ENCODE results near the gene GNS. TPM values are rescaled to one million over a fixed set of nuclear protein-coding genes. Genes with fewer than 3 reads are reported as not detected.
A peak's percentile ranks its signal among the peaks of the same experiment; 100 is the strongest.

GNS gene
- total RNA-seq, 2 experiments from 2014 or later = 24.1 to 25.4 TPM

DNA sequence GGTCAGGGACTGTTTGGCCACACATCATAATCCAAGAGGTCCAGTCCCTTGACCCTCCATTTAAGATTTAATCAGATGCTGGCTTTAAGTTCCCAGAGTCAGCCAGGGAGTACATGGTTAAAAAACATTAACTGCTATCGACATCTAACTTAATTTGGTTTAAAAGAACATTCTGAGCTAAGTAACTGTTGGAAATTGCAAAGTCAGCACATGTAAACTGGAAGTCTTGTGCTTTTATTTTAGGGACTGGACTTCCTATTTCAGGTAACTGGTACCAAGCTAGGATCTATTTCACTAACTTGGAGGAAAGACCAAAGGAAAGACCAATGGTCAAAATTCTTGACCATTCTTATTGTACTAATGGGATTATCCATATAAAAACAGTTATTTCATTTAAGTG, 40.6 kb downstream of the GNS start:
- H3K27ac Mint-ChIP-seq = no peak overlapping the region
- no peak overlapping the region for H3K4me3 Mint-ChIP-seq
- H3K36me3 Mint-ChIP-seq = peaks cover 49% of the 10 kb centered on the region
- no peak for ATAC-seq
- no peaks in the 10 kb centered on the region for H3K9me3 Mint-ChIP-seq (ENCODE audit: low read depth)
- CTCF ChIA-PET = interaction anchor here (0.5 to 0.9 kb wide), 3 partner anchors 21 to 169 kb away, joined by 3 read pairs; no protein-coding TSS in a partner anchor
- no peak for DNase-seq
- H3K27me3 Mint-ChIP-seq = no peaks in the 10 kb centered on the region
- peaks cover 35% of the 10 kb centered on the region for H3K4me1 Mint-ChIP-seq

DNA sequence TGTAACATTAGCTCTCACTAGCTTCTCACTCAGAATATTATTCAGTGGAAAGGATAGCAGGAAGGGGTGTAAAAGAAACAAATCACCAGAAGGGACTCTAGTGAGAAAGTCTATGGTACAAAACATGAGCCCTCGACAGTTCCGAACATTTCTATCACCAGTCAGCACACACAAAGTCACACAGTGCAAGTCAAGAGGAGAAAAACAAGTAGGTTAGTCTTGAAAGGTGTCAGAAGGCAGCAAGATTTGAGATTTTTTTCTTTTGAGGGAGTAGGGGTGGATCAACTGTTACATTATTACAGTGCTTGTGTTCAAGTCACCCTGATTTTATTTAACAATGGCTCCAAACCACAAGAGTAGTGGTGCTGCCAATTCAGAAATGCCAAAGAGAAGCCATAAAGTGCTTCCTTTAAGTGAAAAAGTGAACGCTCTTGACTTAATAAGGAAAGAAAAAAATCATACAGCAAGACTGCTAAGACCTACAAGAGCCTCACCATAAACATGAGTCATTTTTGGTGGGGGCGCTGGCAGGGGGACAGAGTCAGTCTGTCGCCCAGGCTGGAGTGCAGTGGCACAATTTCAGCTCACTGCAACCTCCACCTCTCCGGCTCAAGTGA, 42.3 kb downstream of the GNS start:
- no peak for ATAC-seq

DNA sequence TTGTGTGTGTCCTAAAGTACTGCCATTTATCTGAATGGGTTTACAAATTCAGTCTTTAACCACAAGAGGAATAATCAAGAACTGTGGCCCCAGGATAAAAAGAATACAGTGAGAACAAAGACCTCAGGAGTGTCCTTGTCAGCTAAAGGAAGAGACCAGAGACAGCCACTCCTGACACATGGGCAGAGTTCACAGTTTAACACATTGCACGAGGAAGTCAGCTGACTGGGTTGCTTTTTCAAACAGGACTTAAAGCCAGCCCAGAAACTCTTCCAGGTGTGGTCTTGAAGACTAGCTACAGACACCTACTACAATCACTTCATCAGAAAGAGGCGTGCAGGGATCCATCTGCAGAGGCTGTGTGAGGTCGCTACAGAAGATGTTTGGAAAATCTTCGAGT, 42.8 kb downstream of the GNS start:
- H3K36me3 Mint-ChIP-seq = peaks cover 38% of the 10 kb centered on the region
- CTCF ChIA-PET = interaction anchor here (2.1 kb wide), 1 partner anchor 19 kb away, joined by 6 read pairs; no protein-coding TSS in a partner anchor

More for the DNA sequence above, 42.3 kb downstream of the GNS start:
- peaks cover 36% of the 10 kb centered on the region for H3K4me1 Mint-ChIP-seq
- no peaks in the 10 kb centered on the region for H3K9me3 Mint-ChIP-seq (ENCODE audit: low read depth)
- no peak for DNase-seq
- H3K36me3 Mint-ChIP-seq = peaks cover 40% of the 10 kb centered on the region
- CTCF ChIA-PET = interaction anchor here (1.1 to 2.1 kb wide), 2 partner anchors 8 to 19 kb away, joined by 3 to 6 read pairs; no protein-coding TSS in a partner anchor
- H3K27ac Mint-ChIP-seq = no peak overlapping the region
- no peak overlapping the region for H3K4me3 Mint-ChIP-seq
- H3K27me3 Mint-ChIP-seq = no peaks in the 10 kb centered on the region

DNA sequence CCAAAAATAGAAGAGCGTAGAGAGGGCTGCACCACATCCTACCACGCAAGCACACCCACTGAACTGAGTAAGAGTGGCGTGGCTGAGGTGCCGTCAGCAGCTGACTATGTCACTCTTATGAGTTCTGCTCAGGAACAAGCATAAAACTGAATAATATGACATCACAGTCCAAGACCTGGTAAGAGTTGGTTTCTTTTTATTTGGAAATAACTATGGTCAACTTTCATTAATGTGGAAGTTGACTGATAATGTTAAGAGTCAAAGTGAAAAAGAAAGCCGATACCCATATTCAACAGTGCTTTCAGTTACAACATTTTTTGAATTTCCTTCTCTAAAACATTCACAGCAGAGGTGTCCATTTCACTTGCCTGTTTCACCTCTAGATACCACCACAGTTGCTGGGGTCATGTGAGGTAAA, 44.6 kb downstream of the GNS start:
- CTCF ChIA-PET = interaction anchor here (1.1 to 2.5 kb wide), 4 partner anchors 10 to 165 kb away, joined by 4 to 18 read pairs (median 7); no protein-coding TSS in a partner anchor
- H3K4me3 Mint-ChIP-seq = peak overlapping the region; percentile 39
- no peaks in the 10 kb centered on the region for H3K9me3 Mint-ChIP-seq (ENCODE audit: low read depth)
- H3K4me1 Mint-ChIP-seq = peaks cover 36% of the 10 kb centered on the region
- H3K36me3 Mint-ChIP-seq = peaks cover 39% of the 10 kb centered on the region
- ATAC-seq = peak; percentile 98
- H3K27ac Mint-ChIP-seq = peak overlapping the region; percentile 84
- DNase-seq = peak; percentile 82
- no peaks in the 10 kb centered on the region for H3K27me3 Mint-ChIP-seq

More for the DNA sequence above, 42.8 kb downstream of the GNS start:
- Mint-ChIP-seq H3K27me3 (no peaks in the 10 kb centered on the region), H3K9me3 (ENCODE audit: low read depth) (no peaks in the 10 kb centered on the region), H3K27ac (peak overlapping the region; percentile 33), H3K4me3 (no peak overlapping the region), H3K4me1 (peaks cover 36% of the 10 kb centered on the region)
- ATAC-seq = no peak
- DNase-seq = no peak

DNA sequence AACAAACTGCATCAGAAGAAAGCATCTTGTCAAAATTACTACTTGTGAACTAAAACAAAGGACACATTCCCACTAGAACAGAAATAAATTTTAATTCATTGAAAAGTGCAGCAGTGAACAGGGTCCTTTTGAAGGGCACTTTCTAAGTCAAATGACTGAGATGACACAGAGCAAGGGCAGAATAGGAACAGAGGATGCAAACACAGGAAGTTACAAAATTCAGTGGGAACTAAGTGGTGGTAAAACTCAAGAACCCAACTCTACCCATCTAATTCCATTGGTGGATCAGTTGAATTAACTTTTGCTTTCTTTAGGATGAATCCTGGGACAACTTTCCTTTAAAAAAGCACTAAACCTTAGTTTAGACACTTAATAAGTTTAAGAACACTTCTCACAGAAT, 45.8 kb downstream of the GNS start:
- H3K4me1 Mint-ChIP-seq = peaks cover 36% of the 10 kb centered on the region
- H3K27me3 Mint-ChIP-seq = no peaks in the 10 kb centered on the region
- H3K27ac Mint-ChIP-seq = peak overlapping the region; percentile 84
- H3K36me3 Mint-ChIP-seq = peaks cover 38% of the 10 kb centered on the region
- no peak overlapping the region for H3K4me3 Mint-ChIP-seq
- CTCF ChIA-PET = interaction anchor here (1.3 to 2.5 kb wide), 3 partner anchors 11 to 164 kb away, joined by 4 to 18 read pairs (median 8); no protein-coding TSS in a partner anchor
- H3K9me3 Mint-ChIP-seq (ENCODE audit: low read depth) = no peaks in the 10 kb centered on the region
- DNase-seq (no peak), ATAC-seq (no peak)

DNA sequence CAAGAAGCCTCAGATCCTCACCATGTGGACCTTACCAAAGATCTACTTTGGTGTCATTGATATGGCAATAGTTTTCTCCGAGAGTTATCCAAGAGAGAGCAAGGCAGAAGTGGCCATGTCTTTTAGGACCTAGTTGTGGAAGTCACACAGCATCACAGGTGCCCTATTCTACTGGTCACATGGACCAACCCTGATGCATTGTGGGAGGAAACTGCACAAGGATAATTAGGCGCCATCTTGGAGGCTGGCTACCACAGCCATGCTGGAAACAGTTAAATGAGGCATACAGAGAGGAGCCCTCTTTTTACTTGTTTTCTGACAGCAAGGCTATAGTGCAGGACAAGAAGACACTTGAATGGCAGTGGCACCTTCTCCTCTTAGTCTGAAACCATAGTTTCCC, 49.8 kb downstream of the GNS start:
- H3K4me1 Mint-ChIP-seq = peaks cover 14% of the 10 kb centered on the region
- no peak for ATAC-seq
- CTCF ChIA-PET = no interaction called here

DNA sequence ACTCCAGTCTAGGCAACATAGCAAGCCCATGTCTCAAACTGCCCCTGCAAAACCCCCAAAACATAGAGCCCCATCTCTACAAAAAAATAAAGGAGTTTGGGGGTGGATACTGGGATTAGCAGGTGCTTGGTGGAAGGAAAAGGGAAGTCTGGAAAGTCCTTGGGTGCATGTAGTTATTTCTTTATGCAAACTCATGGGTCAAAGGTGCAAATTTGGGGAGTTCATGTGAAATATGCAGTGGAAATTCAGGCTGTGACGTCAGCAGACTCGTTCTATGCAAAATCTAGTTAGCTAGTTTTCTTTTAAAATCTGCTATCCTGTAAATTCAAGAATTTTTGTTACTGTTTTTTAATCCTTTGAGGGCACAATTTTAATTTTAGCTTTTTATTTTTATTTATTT, 51.3 kb downstream of the GNS start:
- Mint-ChIP-seq H3K27me3 (no peaks in the 10 kb centered on the region), H3K27ac (no peak overlapping the region), H3K4me1 (no peaks in the 10 kb centered on the region), H3K9me3 (ENCODE audit: low read depth) (no peaks in the 10 kb centered on the region), H3K36me3 (peaks cover 11% of the 10 kb centered on the region), H3K4me3 (no peak overlapping the region)
- DNase-seq (no peak), ATAC-seq (no peak)
- CTCF ChIA-PET = interaction anchor here (1.1 to 3.1 kb wide), 2 partner anchors 10 to 158 kb away, joined by 3 to 17 read pairs; no protein-coding TSS in a partner anchor

More for the DNA sequence above, 49.8 kb downstream of the GNS start:
- Mint-ChIP-seq H3K36me3 (peaks cover 17% of the 10 kb centered on the region), H3K4me3 (no peak overlapping the region), H3K27ac (no peak overlapping the region), H3K9me3 (ENCODE audit: low read depth) (no peaks in the 10 kb centered on the region), H3K27me3 (no peaks in the 10 kb centered on the region)
- DNase-seq = no peak

DNA sequence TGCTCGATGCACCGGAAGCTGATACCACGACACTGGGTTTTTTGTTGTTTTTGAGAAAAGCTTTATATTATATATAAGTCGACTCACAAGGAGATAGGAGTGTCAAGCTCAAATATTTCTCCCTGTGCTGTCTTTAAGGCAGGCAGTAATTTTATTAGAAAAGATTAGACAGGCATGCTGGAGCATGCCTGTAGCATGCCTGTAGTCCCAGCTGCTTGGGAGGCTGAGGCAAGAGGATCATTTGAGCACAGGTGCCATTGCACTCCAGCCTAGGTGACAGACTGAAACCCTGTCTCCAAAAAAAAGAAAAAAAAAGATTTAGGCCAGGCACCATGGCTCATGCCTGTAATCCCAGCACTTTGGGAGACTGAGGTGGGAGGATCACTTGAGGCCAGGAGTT, 51.8 kb downstream of the GNS start:
- no peaks in the 10 kb centered on the region for H3K4me1 Mint-ChIP-seq
- peaks cover 11% of the 10 kb centered on the region for H3K36me3 Mint-ChIP-seq
- H3K4me3 Mint-ChIP-seq = no peak overlapping the region
- no peak for DNase-seq
- H3K27ac Mint-ChIP-seq = no peak overlapping the region
- no peaks in the 10 kb centered on the region for H3K9me3 Mint-ChIP-seq (ENCODE audit: low read depth)
- H3K27me3 Mint-ChIP-seq = no peaks in the 10 kb centered on the region
- no peak for ATAC-seq
- CTCF ChIA-PET = interaction anchor here (1.1 to 3.1 kb wide), 3 partner anchors 10 to 158 kb away, joined by 3 to 17 read pairs (median 9); no protein-coding TSS in a partner anchor

DNA sequence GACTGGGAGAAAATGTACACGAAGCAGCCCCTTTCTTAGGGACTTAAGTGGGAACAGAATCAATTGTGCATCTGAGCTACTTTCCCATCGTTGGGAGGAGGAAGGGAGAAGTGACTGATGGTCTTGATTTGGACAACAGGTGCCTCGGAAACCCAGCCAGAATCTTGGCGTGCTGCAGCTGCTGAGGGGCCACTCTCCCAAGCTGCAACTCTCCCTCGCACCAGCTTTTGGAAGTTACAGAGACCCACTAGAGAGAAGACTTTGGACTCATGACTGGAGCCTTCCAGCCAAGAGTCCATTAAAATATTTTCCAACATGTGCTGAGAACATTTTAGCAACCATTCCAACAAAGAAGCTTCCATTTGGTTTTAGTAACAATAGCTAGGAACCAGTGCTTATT, 52.3 kb downstream of the GNS start:
- no peak for ATAC-seq
- Mint-ChIP-seq H3K27ac (no peak overlapping the region), H3K4me3 (no peak overlapping the region), H3K27me3 (no peaks in the 10 kb centered on the region), H3K36me3 (peaks cover 10% of the 10 kb centered on the region), H3K9me3 (ENCODE audit: low read depth) (no peaks in the 10 kb centered on the region), H3K4me1 (no peaks in the 10 kb centered on the region)
- CTCF ChIA-PET = interaction anchor here (0.9 to 3.1 kb wide), 4 partner anchors 9 to 169 kb away, joined by 3 to 17 read pairs (median 6); no protein-coding TSS in a partner anchor
- DNase-seq = no peak

DNA sequence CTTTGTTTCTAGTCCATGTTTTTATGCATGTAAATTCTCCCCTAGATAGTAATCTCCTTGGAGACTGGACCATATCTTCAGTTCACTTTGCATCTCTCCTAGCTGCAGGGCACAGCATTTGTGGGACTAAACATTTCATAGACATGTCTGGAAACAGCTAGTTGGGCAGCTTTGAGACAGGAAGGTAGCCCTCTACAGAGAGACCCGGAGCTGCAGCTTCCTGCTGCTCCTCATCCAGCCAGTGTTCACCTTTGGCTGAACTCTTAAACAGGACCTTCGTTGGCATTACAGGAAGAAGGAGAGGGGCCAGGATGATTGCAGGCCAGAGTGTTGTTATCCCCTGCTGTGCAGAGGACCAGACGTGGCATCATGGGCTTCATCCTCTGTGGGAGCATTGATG, 52.9 kb downstream of the GNS start:
- Mint-ChIP-seq H3K4me1 (peaks cover 1% of the 10 kb centered on the region), H3K9me3 (ENCODE audit: low read depth) (no peaks in the 10 kb centered on the region), H3K27ac (no peak overlapping the region), H3K36me3 (peaks cover 8% of the 10 kb centered on the region), H3K4me3 (no peak overlapping the region), H3K27me3 (no peaks in the 10 kb centered on the region)
- no peak for DNase-seq
- ATAC-seq = no peak
- CTCF ChIA-PET = interaction anchor here (0.9 to 3.1 kb wide), 4 partner anchors 9 to 169 kb away, joined by 3 to 17 read pairs (median 6); no protein-coding TSS in a partner anchor

DNA sequence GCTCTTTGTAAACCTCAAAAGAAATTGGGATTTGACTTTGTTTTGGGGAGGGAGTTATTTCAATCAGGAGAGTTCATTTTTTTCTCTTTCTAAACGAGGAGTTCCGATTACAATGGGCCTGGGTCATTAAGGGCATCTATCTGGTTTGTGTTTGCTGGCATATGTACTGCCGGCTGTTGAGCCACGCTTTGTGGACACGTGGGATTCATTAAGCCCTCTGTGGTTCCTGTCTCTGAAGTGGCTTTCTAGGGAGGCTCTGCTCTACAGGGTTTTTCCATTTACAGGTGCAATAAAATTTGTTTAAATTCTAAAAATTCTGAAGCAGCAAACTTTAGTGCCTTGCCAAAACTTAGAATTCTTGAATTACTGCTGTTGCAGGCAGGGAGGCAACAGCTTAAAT, 57.9 kb downstream of the GNS start:
- no peaks in the 10 kb centered on the region for H3K27me3 Mint-ChIP-seq
- ATAC-seq = no peak
- H3K4me1 Mint-ChIP-seq = peaks cover 28% of the 10 kb centered on the region

DNA sequence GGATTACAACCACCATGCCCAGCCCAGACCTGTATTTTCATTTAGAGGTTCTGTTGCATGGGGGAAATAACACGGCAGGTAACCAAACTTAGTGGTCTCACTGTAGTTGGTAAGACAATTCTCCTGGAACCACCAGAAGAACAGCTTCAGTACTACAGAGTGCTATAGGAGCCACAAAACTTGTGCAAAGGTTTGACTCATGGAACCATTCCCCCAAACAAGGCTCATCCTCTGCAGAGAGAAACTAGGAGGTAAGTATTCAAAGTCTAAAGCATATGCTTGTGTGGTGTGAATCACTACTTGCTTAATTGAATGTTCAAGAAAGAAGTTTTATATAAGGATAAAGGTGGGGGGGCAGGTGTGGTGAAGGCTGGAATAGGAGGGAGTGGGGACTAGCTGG, 58.7 kb downstream of the GNS start:
- Mint-ChIP-seq H3K36me3 (peaks cover 18% of the 10 kb centered on the region), H3K4me3 (peak overlapping the region; percentile 23)
- CTCF ChIA-PET = interaction anchor here (0.9 to 2.3 kb wide), 5 partner anchors 40 to 151 kb away, joined by 3 to 15 read pairs (median 4); no protein-coding TSS in a partner anchor

More for the DNA sequence above, 57.9 kb downstream of the GNS start:
- CTCF ChIA-PET = interaction anchor here (0.9 to 2.3 kb wide), 4 partner anchors 41 to 152 kb away, joined by 3 to 15 read pairs (median 4); no protein-coding TSS in a partner anchor
- DNase-seq = no peak
- Mint-ChIP-seq H3K4me3 (peak overlapping the region; percentile 23), H3K9me3 (ENCODE audit: low read depth) (no peaks in the 10 kb centered on the region), H3K36me3 (peaks cover 18% of the 10 kb centered on the region), H3K27ac (peak overlapping the region; percentile 80)

DNA sequence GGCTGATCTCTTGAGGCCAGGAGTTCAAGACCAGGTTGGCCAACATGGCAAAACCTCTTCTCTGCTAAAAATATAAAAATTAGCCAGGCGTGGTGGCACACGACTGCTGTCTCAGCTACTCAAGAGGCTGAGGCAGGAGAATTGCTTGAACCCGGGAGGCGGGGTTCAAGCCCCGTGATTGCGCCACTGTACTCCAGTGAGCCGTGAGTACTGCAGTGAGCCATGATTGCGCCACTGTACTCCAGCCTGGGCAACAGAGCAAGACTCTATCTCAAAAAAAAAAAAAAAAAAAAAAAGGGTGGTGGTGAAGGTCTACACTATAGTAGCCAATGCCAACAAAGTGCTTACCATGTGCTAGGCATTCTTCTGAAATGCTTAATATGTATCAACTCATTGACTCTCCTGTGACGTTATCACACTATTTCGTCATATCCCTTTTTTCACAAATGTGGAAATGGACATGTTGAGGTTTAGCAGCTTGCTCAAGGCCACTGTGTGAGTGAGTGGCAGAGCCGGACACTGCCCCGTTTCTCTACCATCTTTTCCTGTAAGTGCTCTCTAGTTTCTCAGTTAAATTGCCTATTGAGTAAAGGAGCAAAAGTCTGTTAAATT, 59.6 kb downstream of the GNS start:
- Mint-ChIP-seq H3K4me3 (no peak overlapping the region), H3K27me3 (no peaks in the 10 kb centered on the region), H3K36me3 (peaks cover 16% of the 10 kb centered on the region), H3K27ac (no peak overlapping the region), H3K4me1 (peaks cover 30% of the 10 kb centered on the region), H3K9me3 (ENCODE audit: low read depth) (no peaks in the 10 kb centered on the region)
- CTCF ChIA-PET = interaction anchor here (0.7 to 2.3 kb wide), 5 partner anchors 57 to 150 kb away, joined by 3 to 15 read pairs (median 5); no protein-coding TSS in a partner anchor
- ATAC-seq (no peak), DNase-seq (no peak)

More for the DNA sequence above, 58.7 kb downstream of the GNS start:
- Mint-ChIP-seq H3K9me3 (ENCODE audit: low read depth) (no peaks in the 10 kb centered on the region), H3K4me1 (peaks cover 30% of the 10 kb centered on the region), H3K27ac (peak overlapping the region; percentile 80), H3K27me3 (no peaks in the 10 kb centered on the region)
- ATAC-seq (peak; percentile 28), DNase-seq (no peak)

Data from activated CD8-positive, alpha-beta memory T cell treated with anti-CD3 and anti-CD28 coated beads, Interleukin-2, amount 10 ng/mL, durations not matched to agents 7 days and 5 days (primary cell).